Gastroesophageal sphincter (tissue), 4 donors: Measurements from ENCODE around the gene SETBP1. TPM values are rescaled to one million over a fixed set of nuclear protein-coding genes. Genes with fewer than 3 reads are reported as not detected.

Experiments used
- ATAC-seq: fragments of 150-250 bp; one replicate; pipeline ENCODE4 v1.9.1; 2016; ENCODE audit warnings: mild to moderate bottlenecking, moderate library complexity
- H3K27ac ChIP-seq, 4 donors: fragments of 200-600 bp; sonication (generic) in 3 of 4; 1 replicate in 3 of 4; 2 replicates in 1 of 4; pipeline ENCODE4 v1.5.1; 2016 to 2019
- H3K27me3 ChIP-seq: fragments of 200-600 bp; sonication (generic); one replicate; pipeline ENCODE4 v1.5.1; 2019
- H3K36me3 ChIP-seq, 2 donors: fragments of 200-600 bp; sonication (generic); one replicate each; pipeline ENCODE4 v1.5.1; 2019; ENCODE audit warnings: control low read depth in 1 of 2
- H3K4me1 ChIP-seq, 3 donors: fragments of 200-600 bp; sonication (generic); 1 replicate in 2 of 3; 2 replicates in 1 of 3; pipeline ENCODE4 v1.5.1; 2016 to 2019; ENCODE audit warnings: control low read depth in 2 of 3
- H3K4me3 ChIP-seq, 2 donors: fragments of 200-600 bp; sonication (generic); one replicate each; pipeline ENCODE4 v1.5.1; 2019; ENCODE audit warnings: mild to moderate bottlenecking in 1 of 2, moderate library complexity in 1 of 2
- H3K9me3 ChIP-seq, 3 donors: fragments of 200-600 bp; sonication (generic); one replicate each; pipeline ENCODE4 v1.5.1; 2017 to 2019; ENCODE audit warnings: control low read depth in 2 of 3
- CTCF ChIP-seq, 4 experiments: fragments of 200-600 bp in 2 of 4; fragments of 450-650 bp in 2 of 4; sonication (generic) in 1 of 4; IDR thresholded peaks; one replicate each; pipeline ENCODE4 v1.5.1; 2017 to 2019; ENCODE audit warnings: antibody characterized with exemption in 4 of 4, mild to moderate bottlenecking in 2 of 4, moderate library complexity in 2 of 4
- EP300 ChIP-seq: sonication (generic); formaldehyde crosslinking; IDR thresholded peaks from one replicate; pipeline ENCODE4 v1.6.1; 2017; ENCODE audit warnings: antibody characterized with exemption, mild to moderate bottlenecking
- POLR2A ChIP-seq, 2 donors: fragments of 450-650 bp; IDR thresholded peaks; one replicate each; pipeline ENCODE4 v1.6.1; 2017; ENCODE audit warnings: antibody characterized with exemption in 2 of 2, mild to moderate bottlenecking in 2 of 2, moderate library complexity in 1 of 2
- POLR2AphosphoS5 ChIP-seq: sonication (generic); formaldehyde crosslinking; IDR thresholded peaks from one replicate; pipeline ENCODE4 v1.6.1; 2017; ENCODE audit warnings: antibody characterized with exemption
- WGBS, 2 donors: methylation state at CpG; one replicate each; pipeline ENCODE4 v1.1.5; 2018; ENCODE audit warnings: low coverage in 1 of 2; 5-methylcytosine and 5-hydroxymethylcytosine counted together
- small RNA-seq, 4 donors: library from RNA; depleted of rRNA; stranded (forward); fragments of <200 nt; gene quantifications; one replicate each; pipeline ENCODE3, GENCODE V24; 2016
- total RNA-seq, 4 donors: library from RNA; depleted of rRNA; stranded (reverse); fragments of >200 nt; gene quantifications; one replicate each; pipeline ENCODE4 v1.1.0, GENCODE V29; 2016

SETBP1 gene
- total RNA-seq, 4 donors from 2014 or later: 42.5 to 87.6 (median 67.8) TPM

DNA sequence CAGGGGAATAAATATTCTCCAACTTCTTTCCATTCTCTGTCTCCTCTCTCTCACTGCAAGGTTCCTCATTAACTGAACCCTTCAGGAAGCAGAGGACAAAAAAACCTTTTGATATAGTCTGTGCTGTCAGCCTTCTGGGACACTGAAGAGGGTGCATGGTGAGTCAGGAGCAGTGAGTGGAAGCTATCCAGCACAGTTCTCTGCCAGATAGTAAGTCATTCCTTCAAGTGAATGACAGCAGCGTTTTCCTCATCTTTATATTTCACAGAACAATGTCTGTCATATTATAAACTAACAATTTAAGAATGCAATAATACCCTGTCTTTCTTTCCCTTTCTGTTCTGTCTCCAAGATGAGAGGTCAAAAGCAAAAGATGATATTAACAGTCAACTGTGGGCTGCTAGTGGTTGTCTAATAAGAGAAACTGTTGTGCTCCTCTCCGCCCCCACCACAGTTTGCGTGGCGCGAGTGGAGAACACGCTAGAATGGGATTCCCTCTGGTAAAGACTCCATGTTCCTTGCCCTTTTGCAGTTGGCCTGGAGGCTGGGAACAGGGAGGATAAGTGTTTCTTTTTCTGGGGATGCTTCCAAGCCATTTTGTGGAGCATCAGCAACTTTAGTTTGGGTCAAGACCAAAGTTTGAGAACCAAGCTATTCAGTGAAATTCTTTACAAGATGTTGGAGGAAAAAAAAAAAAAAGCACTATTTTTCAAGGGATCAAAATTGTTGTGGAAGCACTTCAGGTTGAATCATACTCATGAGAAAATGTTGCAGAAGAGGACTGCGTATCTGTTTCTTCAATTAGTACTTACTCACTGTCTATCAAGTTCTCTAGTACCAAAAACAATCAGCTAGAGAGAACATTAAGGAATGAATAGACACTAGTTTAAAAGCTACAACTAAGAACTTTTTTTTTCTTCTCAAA lies 430.2 kb downstream of the SETBP1 start:
- TF ChIP-seq CTCF (IDR thresholded peaks at IDR 0.05) (no peak), POLR2AphosphoS5 (no peak), POLR2A (IDR thresholded peaks at IDR 0.05) (no peak), EP300 (no peak)
- no peaks in the 10 kb centered on the region for H3K36me3 ChIP-seq
- 62 to 74% methylated on average over 7 of the region's 7 CpGs for WGBS, 2 donors
- H3K4me1 ChIP-seq: peaks cover 0 to 18% (median 4%) of the 10 kb centered on the region in 3 donors
- no peaks in the 10 kb centered on the region for H3K27me3 ChIP-seq
- H3K27ac ChIP-seq: peak overlapping the region in 3 of 4 donors; percentile 35 to 48 (median 38)
- peaks cover 0 to 11% (median 0%) of the 10 kb centered on the region in 3 donors for H3K9me3 ChIP-seq
- H3K4me3 ChIP-seq: no peak overlapping the region
- ATAC-seq: peak; percentile 42

DNA sequence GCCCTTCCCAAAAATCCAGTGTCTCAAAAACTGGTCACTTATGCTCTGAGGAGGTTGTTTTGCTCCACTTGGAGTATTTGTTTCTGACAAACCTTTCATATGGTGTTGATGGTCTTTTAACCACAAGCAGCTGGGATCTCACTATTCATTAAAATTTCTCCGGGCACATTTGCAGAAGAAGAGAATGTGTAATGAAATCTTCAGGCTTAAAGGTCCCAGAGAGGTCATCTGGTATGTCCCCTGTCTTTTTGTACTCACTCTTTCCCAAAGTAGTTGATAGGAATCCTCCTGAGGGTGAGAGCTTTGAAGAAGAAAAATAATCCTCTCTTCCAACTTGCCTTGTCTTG lies 430.8 kb downstream of the SETBP1 start:
- Histone ChIP-seq H3K27me3 (no peaks in the 10 kb centered on the region), H3K4me1 (peaks cover 0 to 18% (median 4%) of the 10 kb centered on the region in 3 donors), H3K36me3 (no peaks in the 10 kb centered on the region), H3K9me3 (peaks cover 0 to 11% (median 0%) of the 10 kb centered on the region in 3 donors), H3K4me3 (no peak overlapping the region), H3K27ac (peak overlapping the region in 1 of 4 donors; percentile 48)
- WGBS, 2 donors: 67% methylated on average over 1 of the region's 1 CpG; no CpG with 5 or more reads in 1 of the 2 donors
- ATAC-seq: no peak
- TF ChIP-seq EP300 (no peak), CTCF (IDR thresholded peaks at IDR 0.05) (no peak), POLR2AphosphoS5 (no peak), POLR2A (IDR thresholded peaks at IDR 0.05) (no peak)

DNA sequence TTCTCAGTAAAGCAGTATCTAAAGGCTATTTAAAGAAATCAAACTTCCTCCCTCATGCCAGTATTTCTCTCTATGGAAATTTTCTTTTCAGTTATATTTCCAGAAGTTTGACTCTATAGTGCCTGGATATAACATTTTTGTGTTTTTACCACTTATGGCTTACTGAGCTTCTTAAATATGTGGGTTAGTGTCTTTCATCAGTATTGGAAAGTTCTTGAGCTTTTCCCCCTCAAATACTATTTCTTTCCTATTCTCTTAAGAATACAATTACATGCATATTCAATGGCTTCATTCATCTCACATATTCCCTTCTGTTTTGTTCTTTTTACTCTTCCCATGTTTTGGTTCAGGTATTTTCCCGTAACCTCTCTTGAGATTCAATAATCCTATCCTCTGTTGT lies 432.0 kb downstream of the SETBP1 start:
- ATAC-seq: no peak
- Histone ChIP-seq H3K4me1 (peaks cover 0 to 18% (median 4%) of the 10 kb centered on the region in 3 donors), H3K36me3 (no peaks in the 10 kb centered on the region), H3K27ac (no peak overlapping the region), H3K9me3 (peaks cover 0 to 11% (median 0%) of the 10 kb centered on the region in 3 donors), H3K4me3 (no peak overlapping the region), H3K27me3 (no peaks in the 10 kb centered on the region)
- 93 to 100% methylated on average over 1 of the region's 1 CpG for WGBS, 2 donors
- TF ChIP-seq POLR2A (IDR thresholded peaks at IDR 0.05) (no peak), EP300 (no peak), POLR2AphosphoS5 (no peak), CTCF (IDR thresholded peaks at IDR 0.05) (no peak)

- H3K36me3 ChIP-seq: no peaks in the 10 kb centered on the region
- no peak overlapping the region for H3K27ac ChIP-seq
- H3K27me3 ChIP-seq: no peaks in the 10 kb centered on the region
- 73 to 88% methylated on average over 4 of the region's 4 CpGs for WGBS, 2 donors
- peaks cover 0 to 11% (median 0%) of the 10 kb centered on the region in 3 donors for H3K9me3 ChIP-seq
- peaks cover 0 to 5% (median 0%) of the 10 kb centered on the region in 3 donors for H3K4me1 ChIP-seq
- TF ChIP-seq CTCF (IDR thresholded peaks at IDR 0.05): no peak
- TF ChIP-seq POLR2AphosphoS5: no peak
- no peak for TF ChIP-seq POLR2A (IDR thresholded peaks at IDR 0.05)
- TF ChIP-seq EP300: no peak
- ATAC-seq: no peak
- H3K4me3 ChIP-seq: no peak overlapping the region
Measured at GRCh38 chr18:45116116-45116515, 435.4 kb downstream of the SETBP1 start.

Small RNAs within 50 kb of the gene (small RNA-seq; reads per million reads assigned to genes)
- 0 reads per million in 4 donors for gene MIR4319
